Bronchial epithelial cell (primary cell): ENCODE results near the gene MMP2. TPM values are rescaled to one million over a fixed set of nuclear protein-coding genes. Genes with fewer than 3 reads are reported as not detected.

ENCODE experiments used
- DNase-seq: peaks from one replicate; pipeline ENCODE4 v3.0.0-alpha.2; 2010; ENCODE audit warnings: low read depth
- FAIRE-seq: peaks from 2 replicates; lab custom pipeline; 2011; peaks lifted over from hg19 to GRCh38; lab: Jason Lieb, UNC
- H3K27me3 ChIP-seq: 2 replicates; pipeline ENCODE4 v1.5.1; 2011; ENCODE audit warnings: low read length; ENCODE audit not compliant: control insufficient read depth, insufficient read depth
- H3K36me3 ChIP-seq: 2 replicates; pipeline ENCODE4 v1.5.1; 2011; ENCODE audit warnings: low read length; ENCODE audit not compliant: control insufficient read depth, insufficient read depth
- H3K4me3 ChIP-seq: 2 replicates; pipeline ENCODE4 v1.5.1; 2011; ENCODE audit warnings: mild to moderate bottlenecking, low read depth, low read length, control low read depth
- CTCF ChIP-seq: IDR thresholded peaks from 2 replicates; pipeline ENCODE4 v1.5.1; 2011; ENCODE audit warnings: mild to moderate bottlenecking, moderate library complexity, low read length, control low read depth, inconsistent platforms; ENCODE audit not compliant: insufficient read depth, severe bottlenecking
- total RNA-seq: library from RNA; depleted of rRNA; stranded (reverse); fragments of >200 nt; gene quantifications from 2 replicates; pipeline ENCODE4 v1.2.1, GENCODE V29; 2014

The MMP2 gene
- total RNA-seq, 1 donor from 2014 or later: 12.4 TPM

DNA sequence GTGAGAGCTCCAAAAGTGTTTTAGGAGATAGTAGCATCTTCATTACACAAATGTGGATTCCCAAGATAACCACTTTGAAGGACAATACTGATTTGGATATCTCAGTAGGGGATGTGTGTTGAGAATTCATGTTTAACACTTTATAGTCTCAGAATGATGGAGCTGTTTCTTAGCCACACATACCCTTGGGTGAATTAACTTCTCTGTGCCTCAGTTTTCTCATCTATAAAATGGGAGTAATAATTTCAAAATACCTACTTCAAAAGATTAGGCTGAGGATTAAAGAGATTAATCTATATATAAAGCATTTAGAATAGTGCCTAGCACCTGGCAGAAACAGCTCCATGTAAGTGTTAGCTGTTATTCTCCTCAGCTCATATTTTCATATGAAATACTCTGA, 48.9 kb downstream of the MMP2 start:
- no peaks in the 10 kb centered on the region for H3K27me3 ChIP-seq
- peaks cover 1% of the 10 kb centered on the region for H3K36me3 ChIP-seq
- no peak for FAIRE-seq
- no peak overlapping the region for H3K4me3 ChIP-seq
- DNase-seq: no peak
- TF ChIP-seq CTCF: no peak

DNA sequence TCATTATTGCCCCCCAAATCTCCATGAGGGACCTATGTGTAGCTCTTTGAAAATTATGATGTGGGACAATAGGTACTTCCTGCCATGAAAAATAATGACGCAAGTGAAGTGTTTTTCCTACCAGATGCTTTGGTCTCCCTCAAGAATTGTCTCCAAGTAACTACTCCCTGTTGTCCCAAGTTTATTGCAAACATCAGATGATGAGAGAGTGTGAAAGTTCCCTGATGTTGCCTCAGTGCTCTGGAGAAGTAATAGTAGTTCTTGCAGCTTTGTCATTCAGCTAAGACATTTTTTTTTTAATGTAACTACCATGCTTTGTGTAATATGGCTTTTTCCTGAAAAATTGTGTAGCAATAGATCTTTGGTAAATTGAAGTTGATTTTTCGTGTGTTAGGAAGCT, 50.0 kb downstream of the MMP2 start:
- DNase-seq (no peak), FAIRE-seq (no peak)
- TF ChIP-seq CTCF: no peak
- Histone ChIP-seq H3K36me3 (peaks cover 1% of the 10 kb centered on the region), H3K4me3 (no peak overlapping the region), H3K27me3 (no peaks in the 10 kb centered on the region)

GRCh38 chr16:55530316-55530856, 51.4 kb downstream of the MMP2 start:
- DNase-seq: no peak
- H3K4me3 ChIP-seq: no peak overlapping the region
- no peak for FAIRE-seq
- no peak for TF ChIP-seq CTCF
- H3K36me3 ChIP-seq: peaks cover 1% of the 10 kb centered on the region
- H3K27me3 ChIP-seq: no peaks in the 10 kb centered on the region

- FAIRE-seq (no peak), DNase-seq (no peak)
- Histone ChIP-seq H3K4me3 (no peak overlapping the region), H3K27me3 (no peaks in the 10 kb centered on the region), H3K36me3 (peaks cover 1% of the 10 kb centered on the region)
- TF ChIP-seq CTCF: no peak
These were observed 53.2 kb downstream of the MMP2 start for GRCh38 chr16:55532227-55532626.

DNA sequence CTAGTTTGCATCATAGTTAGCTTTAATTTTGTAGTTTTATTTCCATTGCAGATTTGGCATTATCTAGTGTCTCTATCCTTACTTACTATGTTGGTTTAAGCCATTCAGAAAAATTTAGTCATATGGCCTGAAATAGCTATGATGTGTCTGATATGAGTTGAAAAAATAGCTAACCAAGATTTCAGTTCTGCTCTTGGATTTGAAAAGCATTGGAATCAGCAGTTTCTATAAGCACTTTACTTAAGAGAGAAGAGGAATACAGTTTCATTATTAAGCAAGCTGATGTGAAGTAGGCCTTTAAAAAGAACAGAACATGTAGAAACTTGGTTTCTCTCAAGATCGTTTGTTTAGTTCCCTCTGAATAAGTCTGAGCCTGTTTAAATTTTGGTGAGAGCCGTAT, 55.8 kb downstream of the MMP2 start:
- no peaks in the 10 kb centered on the region for H3K36me3 ChIP-seq
- no peak for TF ChIP-seq CTCF
- FAIRE-seq: no peak
- peak; percentile 80 for DNase-seq
- no peak overlapping the region for H3K4me3 ChIP-seq
- H3K27me3 ChIP-seq: no peaks in the 10 kb centered on the region

- FAIRE-seq (no peak), DNase-seq (peak; percentile 65)
- Histone ChIP-seq H3K4me3 (no peak overlapping the region), H3K27me3 (no peaks in the 10 kb centered on the region), H3K36me3 (no peaks in the 10 kb centered on the region)
- TF ChIP-seq CTCF: no peak
These were observed 60.1 kb downstream of the MMP2 start for GRCh38 chr16:55539049-55539448.
